ENCODE results near the gene DPH3.
A peak's percentile ranks its signal among the peaks of the same experiment; 100 is the strongest.
"Not testable (repeated sequence)": the region's sequence is repeated elsewhere in the genome, so short reads cannot be mapped to it uniquely, and the experiment has no call there.

DPH3 gene

DNA sequence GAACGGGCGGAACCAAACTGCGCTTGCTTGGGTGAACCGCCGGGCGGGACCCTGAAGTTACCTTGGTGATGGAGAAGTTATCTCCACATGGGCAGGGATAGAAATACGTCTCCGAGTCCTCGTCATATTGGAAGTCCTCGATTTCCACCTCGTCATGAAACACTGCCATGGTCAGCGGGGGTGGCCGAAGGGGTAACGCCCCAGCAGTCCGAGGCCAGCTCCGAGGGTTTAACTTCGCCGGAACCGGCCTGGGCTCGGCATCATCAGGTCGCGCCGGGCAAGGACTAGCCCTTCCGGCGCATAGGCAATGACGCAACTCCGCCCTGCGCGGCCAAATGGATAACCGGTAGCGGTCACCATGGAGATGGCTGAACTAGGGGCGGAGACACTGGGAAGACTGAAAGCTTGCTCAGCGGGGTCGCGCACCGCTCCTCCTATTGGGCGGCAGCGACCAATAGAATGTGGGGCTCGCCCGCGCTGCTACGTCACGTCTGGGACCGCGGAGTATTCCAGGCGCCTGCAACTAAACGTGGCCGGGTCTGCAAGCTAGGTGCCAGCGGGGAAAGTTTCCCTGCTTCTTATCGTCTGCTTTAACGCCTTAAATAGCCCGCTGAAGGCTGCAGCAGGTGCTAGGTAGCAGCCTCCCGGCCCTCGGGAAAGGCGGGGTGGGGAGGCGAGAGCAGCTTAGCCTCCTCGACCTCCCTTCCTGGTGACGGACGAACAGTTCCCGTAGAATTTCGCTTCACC, at the start of gene DPH3, which contains the start of gene OXNAD1:
DPH3 (minus strand) TSS at position 236 of the 747 bp plus-strand sequence; CDS start at position 169, 67 bp downstream.
OXNAD1 (plus strand) TSS at position 505 of the 747 bp plus-strand sequence. CDS start 5,741 bp downstream, outside the sequence.
- DNase-seq (ENCODE audit: low read depth) = peak; percentile 98

DNA sequence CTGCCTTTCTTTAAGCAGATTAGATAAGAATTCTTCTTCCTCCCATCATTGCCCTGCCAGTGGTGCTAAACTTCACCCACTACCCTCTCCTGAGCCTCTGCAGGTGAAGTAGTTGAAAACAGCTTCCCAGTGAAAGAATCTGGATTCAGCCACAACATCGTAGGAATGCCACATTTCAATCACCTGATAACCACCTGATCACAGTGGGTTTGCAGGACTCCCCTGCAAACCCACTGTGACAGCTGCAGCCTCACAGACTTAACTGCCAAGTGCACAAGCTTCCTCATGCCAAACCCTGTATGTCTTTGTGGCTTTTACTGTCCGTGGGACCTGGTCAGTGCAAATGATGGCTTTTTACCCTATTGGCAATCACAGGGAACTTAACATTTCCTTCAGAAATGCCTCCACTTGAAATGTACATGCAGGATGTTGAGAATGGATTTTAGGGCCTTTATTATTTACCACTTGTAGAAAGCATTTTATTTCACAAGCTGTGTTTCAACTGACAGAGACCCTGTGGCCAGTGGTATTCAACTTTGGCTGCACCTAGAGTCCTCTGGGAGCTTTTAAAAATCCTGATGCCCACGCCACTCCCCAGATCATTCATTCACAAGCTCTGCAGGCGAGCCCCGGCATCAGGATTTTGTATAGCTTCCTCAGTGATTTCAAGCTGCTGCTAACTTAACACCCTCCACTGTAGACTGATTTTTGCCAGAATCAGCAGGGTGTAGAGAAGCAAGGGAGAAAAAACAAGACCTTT, 49.3 kb upstream of the DPH3 start:
- no peak for DNase-seq (ENCODE audit: low read depth)

DNA sequence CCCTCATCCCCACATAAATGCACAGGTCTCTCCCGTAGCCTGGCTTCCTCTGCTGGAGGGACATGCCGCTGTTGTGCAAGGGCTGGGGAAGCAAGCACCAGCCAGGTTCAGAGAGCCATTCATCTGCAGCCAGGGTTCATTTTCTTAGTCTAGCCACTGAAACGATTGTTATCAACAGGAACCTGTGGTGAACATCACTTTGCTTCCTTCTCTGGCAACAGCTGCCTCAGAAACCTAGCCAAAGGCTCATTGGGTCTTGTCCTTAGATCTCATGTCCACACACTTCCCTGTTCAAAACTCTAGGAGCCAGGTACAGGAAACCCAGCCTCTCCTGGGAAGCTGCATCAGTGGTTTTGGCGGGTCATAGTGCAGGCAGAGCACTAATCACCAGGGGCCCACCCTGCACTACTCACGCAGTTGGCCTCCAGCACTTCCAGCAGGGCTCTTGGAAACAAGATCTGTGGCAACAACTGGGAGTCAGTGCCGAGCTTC, 47.3 kb upstream of the DPH3 start:
- DNase-seq (ENCODE audit: low read depth) = peak; percentile 92

DNA sequence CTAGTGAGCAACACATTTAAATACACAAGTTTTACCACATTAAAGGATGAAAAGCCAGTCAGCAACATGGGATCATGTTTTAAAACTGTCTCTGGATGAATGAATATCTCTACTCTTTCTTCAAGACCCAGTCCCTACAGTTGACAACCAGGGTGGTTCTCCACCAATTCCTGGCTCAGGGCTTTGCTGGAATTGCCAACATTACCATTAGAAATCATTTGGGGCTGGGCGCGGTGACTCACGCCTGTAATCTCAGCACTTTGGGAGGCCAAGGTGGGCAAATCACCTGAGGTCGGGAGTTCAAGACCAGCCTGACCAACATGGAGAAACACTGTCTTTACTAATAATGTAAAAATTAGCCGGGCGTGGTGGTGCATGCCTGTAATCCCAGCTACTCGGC, 45.7 kb upstream of the DPH3 start:
- not testable (repeated sequence) for DNase-seq (ENCODE audit: low read depth)

DNA sequence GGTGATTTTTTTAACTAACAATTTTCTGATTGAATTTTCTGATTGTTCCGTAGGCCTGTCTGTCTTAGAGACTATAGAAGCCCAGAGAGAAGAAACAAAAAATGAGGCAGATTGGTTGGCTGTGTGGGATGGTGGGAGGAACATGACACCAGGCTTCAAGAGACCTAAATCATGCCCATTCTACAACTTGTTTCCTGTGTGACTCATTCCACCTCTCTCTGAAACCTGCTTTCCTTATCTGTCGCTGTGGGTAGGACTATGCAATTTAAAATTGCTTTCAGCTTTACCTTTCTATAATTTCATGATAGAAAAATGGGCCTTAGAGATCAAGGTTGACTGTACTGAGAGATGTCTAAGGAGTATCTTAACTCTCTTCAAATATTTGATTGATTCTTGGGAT, 44.8 kb upstream of the DPH3 start:
- DNase-seq (ENCODE audit: low read depth) = no peak

DNA sequence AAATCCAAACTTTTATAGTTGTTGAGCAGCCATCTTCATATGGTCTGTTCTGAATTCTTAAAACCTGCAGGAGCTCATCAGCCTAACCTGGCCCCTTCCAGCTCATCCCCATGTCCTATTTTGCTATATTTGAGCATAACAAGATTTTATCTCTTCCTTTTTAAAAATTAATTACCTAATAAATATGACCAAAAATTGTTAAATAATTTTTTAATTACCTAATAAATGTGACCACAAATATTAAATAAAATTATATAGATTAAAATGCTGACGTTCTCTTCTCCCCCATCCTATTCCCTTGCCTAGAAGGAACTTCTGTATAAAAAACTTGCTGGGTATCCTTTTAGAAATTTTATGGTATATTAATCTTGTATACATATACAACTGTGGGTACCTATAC, 44.0 kb upstream of the DPH3 start:
- DNase-seq (ENCODE audit: low read depth) = no peak

DNA sequence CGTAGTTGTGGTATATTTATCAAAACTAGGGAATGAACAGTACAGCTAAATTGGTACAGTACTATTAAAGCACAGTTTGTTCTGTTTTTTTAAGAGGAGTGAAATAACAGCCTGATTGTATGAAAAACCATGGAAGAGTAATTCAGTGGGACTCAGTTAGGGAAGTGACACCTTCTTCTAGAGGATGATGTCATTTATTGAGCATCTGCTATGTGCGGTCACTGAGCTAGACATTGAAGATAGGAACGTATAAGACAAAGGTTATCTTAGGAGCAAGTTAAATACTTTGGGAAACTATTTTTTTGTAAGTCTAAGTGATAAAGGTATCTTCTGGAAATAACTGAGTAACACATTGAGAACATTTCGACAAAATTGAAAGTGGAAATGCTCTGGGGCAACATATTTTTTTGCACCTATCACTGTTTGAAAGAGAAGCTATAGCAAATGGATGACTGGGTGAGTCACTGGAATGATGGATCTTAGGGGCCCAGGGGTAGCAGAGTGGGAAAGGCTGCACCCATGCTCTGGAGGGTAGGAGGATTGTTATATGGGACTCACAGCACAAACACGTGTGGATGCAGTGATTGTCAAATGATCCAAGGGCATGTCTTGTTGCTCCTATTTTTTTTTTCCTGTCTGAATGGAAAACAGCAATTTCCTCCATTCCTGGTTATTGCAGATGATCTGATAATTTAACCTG, 43.2 kb upstream of the DPH3 start:
- DNase-seq (ENCODE audit: low read depth) = no peak

DNA sequence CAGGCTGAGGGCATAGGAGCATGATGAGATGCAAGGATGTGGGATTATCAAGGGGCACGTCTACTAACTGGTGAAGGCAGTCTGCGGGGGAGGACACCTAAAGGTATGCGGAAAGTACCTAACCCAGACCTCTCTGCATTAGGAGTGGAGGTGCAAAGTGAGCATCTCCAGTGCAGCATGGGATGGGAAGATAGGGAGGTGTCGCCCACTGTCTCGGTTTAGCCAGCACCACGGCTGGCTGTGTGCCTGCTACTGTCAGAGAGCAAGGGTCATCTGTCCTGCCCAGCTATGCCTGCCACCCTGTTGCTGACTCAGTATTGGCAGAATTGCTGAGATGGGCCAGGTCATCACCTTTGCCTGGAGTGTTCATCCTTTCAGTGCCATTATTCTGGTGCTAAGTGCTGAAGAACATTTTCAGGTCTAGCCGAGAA, 40.4 kb upstream of the DPH3 start:
- no peak for DNase-seq (ENCODE audit: low read depth)

DNA sequence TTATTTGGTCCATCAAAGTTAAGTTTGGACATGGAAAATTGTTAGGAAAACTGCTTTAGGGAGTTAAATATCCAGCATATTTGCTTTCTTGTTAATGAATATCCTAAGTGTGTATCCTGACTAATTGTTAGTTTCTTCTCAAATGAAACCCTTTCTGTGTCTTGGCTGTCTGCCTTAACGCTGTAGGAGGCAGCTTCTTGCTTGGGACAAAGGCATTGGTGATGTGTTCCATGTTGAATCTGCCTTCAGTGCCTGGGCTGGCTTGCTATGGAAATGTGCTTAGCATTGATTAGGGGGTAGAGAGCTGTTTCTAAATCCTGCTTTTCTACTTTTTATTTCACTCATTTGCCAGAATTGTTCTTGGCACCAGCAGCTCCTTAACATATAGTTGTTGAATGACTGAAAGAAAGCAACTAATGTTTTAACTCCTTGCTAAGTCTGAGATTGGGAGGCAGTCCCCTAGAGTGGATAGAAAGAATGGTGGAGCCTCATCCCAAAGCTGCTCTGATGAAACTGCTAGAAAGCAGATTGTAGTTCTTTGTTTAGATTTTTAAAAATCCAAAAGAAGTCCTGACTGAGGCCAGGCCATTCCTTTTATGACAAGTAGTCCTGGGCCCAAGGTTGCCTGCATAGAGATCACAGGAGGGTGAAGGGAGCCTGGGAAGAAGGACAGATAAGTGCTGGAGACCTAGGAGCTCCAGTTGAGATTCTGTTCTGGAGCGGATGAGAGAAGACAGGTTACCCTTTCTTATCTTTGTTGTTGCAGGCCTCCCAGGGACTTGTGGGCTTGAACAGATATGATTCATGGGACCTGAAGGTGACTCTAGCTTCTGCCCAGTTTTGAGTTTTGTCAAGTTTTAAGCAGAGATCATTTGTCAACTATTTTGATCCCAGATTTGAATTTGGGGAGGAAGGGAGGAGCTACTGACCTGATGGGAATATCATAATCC, 39.6 kb upstream of the DPH3 start:
- DNase-seq (ENCODE audit: low read depth) = no peak

DNA sequence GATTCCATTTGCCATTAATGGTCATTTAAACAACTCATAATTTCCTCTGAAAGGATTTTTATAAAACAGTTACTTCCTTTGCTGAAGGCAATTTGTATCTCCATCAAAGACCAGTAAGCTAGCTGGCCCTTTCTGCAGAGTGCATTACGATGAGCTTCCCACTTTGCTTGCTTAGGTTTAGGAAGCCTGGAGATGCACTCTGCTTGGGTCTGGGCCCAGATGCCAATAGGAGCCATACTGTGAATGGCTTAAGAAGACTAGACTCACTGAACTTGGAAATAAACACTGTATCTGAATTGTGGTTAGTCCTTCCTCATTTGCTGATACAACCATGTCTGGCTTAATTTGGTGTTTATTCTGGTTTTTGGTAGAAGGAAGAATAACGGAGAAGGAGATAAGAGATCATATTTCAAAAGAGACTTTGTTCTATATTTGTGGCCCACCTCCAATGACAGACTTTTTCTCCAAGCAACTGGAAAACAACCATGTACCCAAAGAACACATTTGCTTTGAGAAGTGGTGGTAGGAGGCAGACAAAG, 38.4 kb upstream of the DPH3 start:
- DNase-seq (ENCODE audit: low read depth) = no peak

DNA sequence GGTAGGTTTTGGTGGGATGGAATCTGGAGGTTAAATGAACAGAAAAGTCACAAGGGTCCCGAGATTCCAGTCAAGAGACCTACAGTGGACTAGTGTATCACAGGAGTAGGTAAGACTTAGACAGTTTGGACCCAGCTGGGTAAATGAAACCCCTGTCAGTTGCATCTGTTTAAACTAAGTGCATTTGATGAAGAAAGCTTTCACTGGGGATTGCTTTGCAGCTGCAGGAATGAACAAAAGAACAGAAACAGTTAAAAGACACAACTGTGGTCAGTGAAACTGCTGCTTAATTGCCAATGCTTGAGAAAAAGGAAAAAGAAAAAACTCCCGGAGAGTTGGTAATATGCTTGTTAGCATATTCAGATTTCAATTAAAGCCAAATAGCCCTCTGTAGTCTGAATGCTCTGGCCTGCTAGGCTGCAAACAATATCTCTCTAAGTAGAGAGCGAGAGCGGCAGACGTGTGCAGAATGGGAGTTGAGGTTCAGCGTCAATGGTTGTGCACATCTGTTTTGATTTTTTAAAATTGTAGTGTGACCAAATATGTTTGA, 37.4 kb upstream of the DPH3 start:
- no peak for DNase-seq (ENCODE audit: low read depth)

DNA sequence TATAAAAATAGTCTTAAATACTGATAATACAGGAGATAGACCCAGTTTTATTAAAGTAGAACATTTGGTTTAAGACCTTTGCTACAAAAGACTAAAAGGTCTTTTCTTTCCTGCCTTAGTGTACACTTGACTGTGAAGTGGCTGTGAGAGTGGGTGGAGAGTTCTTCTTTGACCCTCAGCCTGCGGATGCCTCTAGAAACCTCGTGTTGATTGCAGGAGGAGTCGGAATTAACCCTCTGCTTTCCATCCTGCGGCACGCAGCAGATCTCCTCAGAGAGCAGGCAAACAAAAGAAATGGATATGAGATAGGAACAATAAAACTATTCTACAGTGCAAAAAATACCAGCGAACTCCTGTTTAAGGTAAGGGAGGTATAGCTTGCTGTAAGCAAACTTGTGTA, 36.8 kb upstream of the DPH3 start:
- DNase-seq (ENCODE audit: low read depth) = no peak

DNA sequence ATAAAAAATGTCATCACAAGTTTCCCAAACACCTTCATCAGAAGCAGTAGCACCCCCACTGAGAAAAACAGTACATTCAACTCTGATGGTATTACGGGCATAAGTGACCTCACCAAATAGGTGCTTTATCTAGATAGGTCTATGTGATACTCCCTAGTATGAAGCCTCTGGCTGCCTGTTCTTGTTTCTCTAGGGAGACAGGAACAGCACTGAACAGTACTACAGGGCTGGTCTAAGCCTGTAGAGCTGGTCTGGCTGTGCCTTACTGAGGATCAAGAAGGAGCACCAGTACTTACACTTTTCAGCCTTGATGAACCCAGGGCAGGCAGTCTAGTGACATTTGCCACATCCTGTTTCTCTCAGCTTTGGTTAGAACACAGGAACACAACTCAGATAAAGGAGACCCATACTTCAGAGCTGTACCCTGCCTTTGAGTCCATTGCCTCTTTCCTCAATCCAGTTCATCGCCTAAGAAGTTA, 36.2 kb upstream of the DPH3 start:
- DNase-seq (ENCODE audit: low read depth) = no peak

DNA sequence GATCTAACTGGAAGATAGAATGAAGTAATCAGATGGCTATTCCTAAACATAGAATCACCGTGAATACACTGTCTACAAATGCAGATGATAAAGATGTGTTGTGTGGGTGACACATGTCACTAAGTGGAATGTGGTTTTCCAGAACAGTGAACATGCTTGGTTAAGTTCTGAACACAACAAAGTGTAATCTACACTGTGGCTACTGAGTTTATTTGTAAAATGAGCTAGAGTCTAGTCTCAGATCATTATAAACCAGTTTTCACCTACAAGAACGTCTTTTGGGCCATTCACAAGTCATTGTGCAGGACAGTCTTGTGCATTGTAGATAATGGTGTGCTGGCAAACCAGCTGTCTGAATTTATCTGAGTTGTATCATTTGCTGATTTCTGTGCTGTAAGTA, 35.6 kb upstream of the DPH3 start:
- no peak for DNase-seq (ENCODE audit: low read depth)

DNA sequence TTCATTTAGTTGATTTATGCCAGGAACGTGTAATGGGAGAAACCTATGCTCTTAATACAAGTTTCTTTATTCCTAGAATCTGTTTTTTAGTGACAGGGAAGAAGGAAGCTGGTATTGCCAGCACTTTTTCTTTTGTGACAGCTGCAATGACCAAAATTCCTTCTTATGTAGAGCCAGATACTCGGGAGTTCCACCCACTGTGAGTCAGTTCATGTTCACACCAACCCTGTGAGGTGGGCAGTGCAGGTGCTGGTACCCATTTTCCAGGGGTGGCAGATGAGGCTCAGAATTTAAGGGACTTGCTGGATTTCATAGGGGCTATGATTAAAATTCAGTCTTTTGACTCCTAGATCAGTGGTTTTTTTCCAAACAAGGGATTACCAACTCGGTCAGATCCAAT, 35.0 kb upstream of the DPH3 start:
- DNase-seq (ENCODE audit: low read depth) = no peak

DNA sequence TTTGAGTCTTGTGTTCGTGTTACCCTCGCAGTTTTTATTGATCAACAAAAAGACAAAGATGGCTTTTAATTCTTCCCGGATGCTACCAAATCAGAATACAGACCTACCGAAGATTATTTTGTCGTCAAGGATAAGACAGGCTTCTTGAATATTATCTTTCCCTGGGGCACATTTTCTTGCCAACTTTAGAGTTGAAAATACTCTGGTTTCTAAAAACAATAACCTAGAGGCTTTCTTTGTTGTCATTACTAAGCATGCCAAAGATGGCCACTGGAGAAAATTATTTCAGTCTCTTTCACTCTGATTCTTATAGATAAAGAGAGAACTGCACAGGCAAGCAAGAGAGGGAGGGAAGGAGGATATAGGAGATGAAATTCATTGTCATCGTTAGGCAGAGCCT, 34.1 kb upstream of the DPH3 start:
- no peak for DNase-seq (ENCODE audit: low read depth)

DNA sequence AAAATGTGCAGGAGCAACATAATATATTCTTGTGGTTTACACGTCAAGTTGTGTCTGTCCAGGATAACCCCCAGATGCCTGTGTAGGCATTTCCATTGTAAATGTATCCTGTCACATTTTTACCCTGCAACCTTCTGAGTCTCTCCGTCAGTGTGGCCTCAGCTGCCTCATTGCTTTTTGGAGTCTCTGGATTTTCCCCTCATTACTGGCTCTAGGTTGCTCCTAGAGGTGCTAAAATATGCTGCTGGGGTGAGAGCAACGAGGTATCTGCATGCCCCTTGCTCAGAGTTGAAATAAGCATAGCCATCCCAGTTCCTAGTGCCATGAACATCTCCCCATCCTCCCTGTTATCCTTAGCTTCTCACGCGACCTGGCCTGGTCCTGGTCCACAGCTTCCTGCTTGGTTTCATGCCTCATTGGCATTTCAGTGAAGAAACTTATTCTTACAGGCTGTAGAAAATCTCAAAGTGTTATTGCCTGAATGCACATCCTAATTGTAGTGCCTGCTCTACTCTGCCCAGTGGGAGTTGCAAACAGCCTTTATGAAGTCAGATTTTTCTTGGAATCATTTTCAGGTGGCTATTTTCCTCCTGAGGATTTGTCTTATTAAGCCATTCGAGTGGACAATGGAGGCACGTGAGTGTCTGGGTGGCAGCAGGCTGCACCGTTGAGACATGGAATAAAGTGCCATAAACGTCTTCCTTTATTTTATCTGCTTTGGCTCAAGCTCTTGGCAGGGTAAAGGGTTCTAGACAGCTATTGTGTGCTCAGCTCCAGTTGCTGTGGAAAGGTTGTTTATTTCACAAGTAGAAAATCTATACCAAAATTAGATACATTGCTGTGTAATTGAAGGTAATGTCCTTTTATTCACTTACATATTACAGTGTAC, 33.5 kb upstream of the DPH3 start:
- DNase-seq (ENCODE audit: low read depth) = no peak

DNA sequence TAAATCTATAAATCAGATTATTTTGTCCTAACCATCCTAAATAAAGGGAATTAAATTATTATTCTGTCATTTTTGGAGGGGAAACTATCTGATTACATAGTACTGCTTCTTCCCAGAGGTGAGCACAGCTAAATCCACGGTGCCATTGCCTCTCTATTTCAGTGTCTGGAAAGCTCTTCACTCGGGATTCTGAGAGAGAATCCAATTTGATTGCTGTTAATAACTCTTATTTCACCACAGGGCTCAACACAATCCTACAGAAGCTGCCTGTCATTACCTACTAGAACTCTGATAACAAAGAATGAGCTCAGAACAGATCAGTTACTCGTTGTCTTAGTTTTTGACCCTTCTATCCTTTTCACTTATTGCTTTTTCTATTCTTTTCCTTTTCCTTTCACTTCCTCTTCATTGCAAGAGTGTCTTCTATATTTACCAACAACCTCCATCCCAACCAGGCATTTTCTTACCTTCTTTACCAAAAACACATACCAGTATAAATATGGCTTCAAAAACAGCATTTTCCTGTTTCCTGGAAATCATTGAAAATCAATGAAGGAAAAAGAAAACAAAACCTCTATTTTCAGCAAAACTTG, 30.7 kb upstream of the DPH3 start:
- DNase-seq (ENCODE audit: low read depth) = no peak

DNA sequence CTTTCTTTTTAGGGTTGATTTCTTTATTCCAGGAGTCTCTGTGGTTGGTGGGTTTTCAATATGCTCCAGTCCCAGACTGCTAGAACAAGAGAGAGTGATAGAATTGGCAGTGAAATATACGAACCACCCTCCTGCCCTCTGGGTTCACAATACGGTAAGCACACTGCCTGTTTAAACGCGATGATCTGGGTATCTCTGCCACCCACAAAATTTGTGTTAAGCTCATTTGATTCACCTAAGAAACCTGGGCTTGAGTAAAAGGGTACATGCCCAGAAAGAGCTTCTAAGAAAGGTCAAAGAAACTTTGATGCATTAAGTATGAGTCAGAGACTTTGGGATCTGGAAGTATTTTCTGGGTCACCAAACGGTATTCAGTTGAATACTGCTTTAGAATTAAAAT, 30.1 kb upstream of the DPH3 start:
- no peak for DNase-seq (ENCODE audit: low read depth)
